GDM1 (cell line): ENCODE measurements around the gene PIGL.
"Not testable (repeated sequence)": the region's sequence is repeated elsewhere in the genome, so short reads cannot be mapped to it uniquely, and the experiment has no call there.

Source experiments
- DNase-seq: peaks from one replicate; lab custom pipeline; 2025; lab: John Stamatoyannopoulos, UW

PIGL gene

GRCh38 chr17:16217002-16217635 lies at the start of gene PIGL:
PIGL (plus strand) TSS chr17:16217210; CDS start chr17:16217227, 17 bp downstream.
- DNase-seq = peak; percentile 91

GRCh38 chr17:16171613-16172012 lies 45.4 kb upstream of the PIGL start:
- DNase-seq = no peak

GRCh38 chr17:16178836-16179235 lies 38.2 kb upstream of the PIGL start:
- no peak for DNase-seq

GRCh38 chr17:16181581-16181980 lies 35.4 kb upstream of the PIGL start:
- no peak for DNase-seq

GRCh38 chr17:16187642-16188041 lies 29.4 kb upstream of the PIGL start:
- no peak for DNase-seq

GRCh38 chr17:16189791-16190348 lies 27.1 kb upstream of the PIGL start:
- no peak for DNase-seq

- DNase-seq = no peak
Measured at GRCh38 chr17:16190703-16191360, 26.2 kb upstream of the PIGL start.

- DNase-seq = no peak
Measured at GRCh38 chr17:16191604-16192003, 25.4 kb upstream of the PIGL start.

GRCh38 chr17:16194307-16194835 lies 22.6 kb upstream of the PIGL start:
- DNase-seq = not testable (repeated sequence)

- no peak for DNase-seq
Measured at GRCh38 chr17:16197276-16197675, 19.7 kb upstream of the PIGL start.

GRCh38 chr17:16199093-16199492 lies 17.9 kb upstream of the PIGL start:
- DNase-seq = peak; percentile 5

- not testable (repeated sequence) for DNase-seq
Measured at GRCh38 chr17:16201693-16202131, 15.3 kb upstream of the PIGL start.

- DNase-seq = not testable (repeated sequence)
Measured at GRCh38 chr17:16202554-16203500, 14.2 kb upstream of the PIGL start.

GRCh38 chr17:16204763-16205162 lies 12.2 kb upstream of the PIGL start:
- DNase-seq = not testable (repeated sequence)

- no peak for DNase-seq
Measured at GRCh38 chr17:16211590-16211989, 5.4 kb upstream of the PIGL start.

- DNase-seq = no peak
Measured at GRCh38 chr17:16212793-16213192, 4.2 kb upstream of the PIGL start.

- no peak for DNase-seq
Measured at GRCh38 chr17:16214190-16215001, 2.6 kb upstream of the PIGL start.

GRCh38 chr17:16215002-16215272 lies 2.1 kb upstream of the PIGL start:
- DNase-seq = no peak

GRCh38 chr17:16215273-16215964 lies 1.6 kb upstream of the PIGL start, which contains the start of gene NCOR1:
NCOR1 (minus strand) TSS chr17:16215534; CDS start chr17:16194569, 20,965 bp downstream.
- DNase-seq = peak; percentile 85

- DNase-seq = no peak
Measured at GRCh38 chr17:16215965-16216316, 1.1 kb upstream of the PIGL start.
